Common myeloid progenitor, CD34-positive (primary cell): ENCODE data around the gene RPTOR.
"Not testable (repeated sequence)": the region's sequence is repeated elsewhere in the genome, so short reads cannot be mapped to it uniquely, and the experiment has no call there.

Source experiments
- CTCF ChIA-PET: fragments of 350-600 bp; sonication (Branson Sonifier 250); formaldehyde crosslinking; loops from one replicate; lab custom pipeline; 2021; ENCODE audit warnings: antibody characterized with exemption; lab: Charles Lee
- POLR2A ChIA-PET: fragments of 350-600 bp; sonication (Branson Sonifier 250); formaldehyde crosslinking; loops from one replicate; lab custom pipeline; 2021; ENCODE audit warnings: antibody characterized with exemption; lab: Charles Lee
- DNase-seq, 3 donors: peaks; one replicate each; pipeline versions ENCODE4 v3.0.0 to v3.0.0-alpha.2; 2013
- H3K27ac ChIP-seq, 2 experiments: 1 replicate in 1 of 2; 2 replicates in 1 of 2; pipeline ENCODE4 v1.7.0; 2013; ENCODE audit warnings: inconsistent platforms in 2 of 2, low read length in 2 of 2, mild to moderate bottlenecking in 2 of 2, low read depth in 1 of 2, moderate library complexity in 1 of 2; ENCODE audit not compliant: severe bottlenecking in 2 of 2, insufficient read depth in 1 of 2, poor library complexity in 1 of 2
- H3K27me3 ChIP-seq, 5 experiments: replicated peaks in 2 of 5; 1 replicate in 3 of 5; 2 replicates in 2 of 5; pipeline versions ENCODE4 v1.6.1 to v1.7.0; 2013; ENCODE audit warnings: low read length in 4 of 5, mild to moderate bottlenecking in 2 of 5, moderate library complexity in 2 of 5, inconsistent platforms in 1 of 5; ENCODE audit not compliant: insufficient read depth in 5 of 5, control insufficient read depth in 4 of 5
- H3K36me3 ChIP-seq, 4 experiments: 1 replicate in 2 of 4; 2 replicates in 2 of 4; pipeline versions ENCODE4 v1.6.1 to v1.7.0; 2013; ENCODE audit warnings: low read length in 3 of 4, control low read depth in 1 of 4, mild to moderate bottlenecking in 1 of 4; ENCODE audit not compliant: control insufficient read depth in 4 of 4, insufficient read depth in 4 of 4
- H3K4me1 ChIP-seq, 4 experiments: 1 replicate in 3 of 4; 2 replicates in 1 of 4; pipeline versions ENCODE4 v1.6.1 to v1.7.1; 2013; ENCODE audit warnings: low read length in 3 of 4, mild to moderate bottlenecking in 3 of 4, control low read depth in 1 of 4, inconsistent platforms in 1 of 4, moderate library complexity in 1 of 4; ENCODE audit not compliant: control insufficient read depth in 4 of 4, insufficient read depth in 4 of 4; ENCODE audit errors: control extremely low read depth in 1 of 4
- H3K4me3 ChIP-seq, 7 experiments: 1 replicate in 4 of 7; 2 replicates in 3 of 7; pipeline versions ENCODE4 v1.5.1 to v1.7.0; 2013; ENCODE audit warnings: mild to moderate bottlenecking in 7 of 7, low read length in 6 of 7, moderate library complexity in 6 of 7, inconsistent platforms in 2 of 7, low read depth in 2 of 7, control low read depth in 1 of 7; ENCODE audit not compliant: insufficient read depth in 4 of 7, control insufficient read depth in 1 of 7; ENCODE audit errors: extremely low read depth in 1 of 7
- H3K9me3 ChIP-seq, 5 experiments: 1 replicate in 4 of 5; 2 replicates in 1 of 5; pipeline versions ENCODE4 v1.6.1 to v1.7.1; 2013; ENCODE audit warnings: low read length in 4 of 5, mild to moderate bottlenecking in 2 of 5, inconsistent platforms in 1 of 5, low read depth in 1 of 5, moderate library complexity in 1 of 5; ENCODE audit not compliant: control insufficient read depth in 4 of 5, insufficient read depth in 2 of 5; ENCODE audit errors: control extremely low read depth in 1 of 5
- WGBS: methylation state at CpG from one replicate; pipeline ENCODE4 v1.1.5; 2013; ENCODE audit not compliant: insufficient coverage; 5-methylcytosine and 5-hydroxymethylcytosine counted together

Gene RPTOR

GRCh38 chr17:80795090-80795580 lies 250.5 kb downstream of the RPTOR start:
- Histone ChIP-seq H3K27me3 (no peaks in the 10 kb centered on the region), H3K4me1 (peaks cover 0 to 10% (median 3%) of the 10 kb centered on the region in 4 experiments), H3K4me3 (no peak overlapping the region), H3K36me3 (peaks cover 4 to 58% (median 18%) of the 10 kb centered on the region in 4 experiments), H3K9me3 (peaks cover 0 to 5% (median 0%) of the 10 kb centered on the region in 5 experiments), H3K27ac (no peak overlapping the region)
- ChIA-PET CTCF (no interaction called here), POLR2A (interaction anchor here (0.7 kb wide), 1 partner anchor 33 kb away, joined by 5 read pairs; no protein-coding TSS in a partner anchor)
- WGBS: 99% methylated on average over 9 of the region's 12 CpGs
- no peak for DNase-seq

GRCh38 chr17:80795754-80796153 lies 251.1 kb downstream of the RPTOR start:
- 97% methylated on average over 14 of the region's 14 CpGs for WGBS
- POLR2A ChIA-PET: no interaction called here

GRCh38 chr17:80796430-80796861 lies 251.8 kb downstream of the RPTOR start:
- WGBS: 100% methylated on average over 4 of the region's 9 CpGs
- DNase-seq: no peak
- CTCF ChIA-PET: no interaction called here
- Histone ChIP-seq H3K4me3 (no peak overlapping the region), H3K9me3 (peaks cover 0 to 5% (median 0%) of the 10 kb centered on the region in 5 experiments), H3K27me3 (no peaks in the 10 kb centered on the region), H3K27ac (no peak overlapping the region), H3K4me1 (peaks cover 0 to under 1% (median 0%) of the 10 kb centered on the region in 4 experiments), H3K36me3 (peaks cover 4 to 56% (median 18%) of the 10 kb centered on the region in 4 experiments)
- POLR2A ChIA-PET: no interaction called here

More at GRCh38 chr17:80795754-80796153, 251.1 kb downstream of the RPTOR start:
- Histone ChIP-seq H3K36me3 (peaks cover 4 to 56% (median 18%) of the 10 kb centered on the region in 4 experiments), H3K27me3 (no peaks in the 10 kb centered on the region), H3K27ac (no peak overlapping the region), H3K4me3 (no peak overlapping the region), H3K9me3 (peaks cover 0 to 5% (median 0%) of the 10 kb centered on the region in 5 experiments), H3K4me1 (peaks cover 0 to 6% (median 0%) of the 10 kb centered on the region in 4 experiments)
- no peak for DNase-seq
- CTCF ChIA-PET: no interaction called here

- DNase-seq, POLR2A ChIA-PET, H3K4me3 ChIP-seq, H3K9me3 ChIP-seq, H3K27me3 ChIP-seq, CTCF ChIA-PET, H3K4me1 ChIP-seq, H3K27ac ChIP-seq: not testable (repeated sequence)
- WGBS: 96% methylated on average over 5 of the region's 5 CpGs
- H3K36me3 ChIP-seq: peaks cover 4 to 50% (median 17%) of the 10 kb centered on the region in 4 experiments
These were observed 252.6 kb downstream of the RPTOR start for GRCh38 chr17:80797222-80797621.

GRCh38 chr17:80797741-80798594 lies 253.3 kb downstream of the RPTOR start:
- ChIA-PET POLR2A (no interaction called here), CTCF (no interaction called here)
- Histone ChIP-seq H3K27me3 (no peaks in the 10 kb centered on the region), H3K9me3 (peaks cover 0 to 5% (median 0%) of the 10 kb centered on the region in 5 experiments), H3K27ac (no peak overlapping the region), H3K36me3 (peaks cover 4 to 49% (median 17%) of the 10 kb centered on the region in 4 experiments), H3K4me1 (no peaks in the 10 kb centered on the region), H3K4me3 (no peak overlapping the region)
- 97% methylated on average over 17 of the region's 18 CpGs for WGBS
- DNase-seq: no peak

GRCh38 chr17:80798595-80799537 lies 254.2 kb downstream of the RPTOR start:
- POLR2A ChIA-PET: no interaction called here
- Histone ChIP-seq H3K27me3 (no peaks in the 10 kb centered on the region), H3K27ac (no peak overlapping the region), H3K36me3 (peaks cover 4 to 43% (median 14%) of the 10 kb centered on the region in 4 experiments), H3K4me1 (no peaks in the 10 kb centered on the region), H3K9me3 (peaks cover 0 to 5% (median 0%) of the 10 kb centered on the region in 5 experiments), H3K4me3 (no peak overlapping the region)
- CTCF ChIA-PET: no interaction called here
- DNase-seq: no peak
- 98% methylated on average over 15 of the region's 25 CpGs for WGBS
